IMR-90 (cell line): ENCODE data around the gene EFHD1. TPM values are rescaled to one million over a fixed set of nuclear protein-coding genes. Genes with fewer than 3 reads are reported as not detected.

ENCODE experiments used
- ATAC-seq: fragments of 200-7000 bp; cut with Tn5 transposase; 2 replicates; pipeline ENCODE4 v1.9.1; 2020; ENCODE audit warnings: low read depth, mild to moderate bottlenecking, moderate library complexity
- BruUV-seq: library from RNA; stranded (reverse); fragments of 400-500 nt; replicated peaks from 2 replicates; lab custom pipeline; 2021; lab: Mats Ljungman, UMichigan
- CTCF ChIA-PET: fragments of 300-600 bp; formaldehyde crosslinking; extraction: SDS; loops from one replicate; lab custom pipeline; 2021; ENCODE audit warnings: antibody characterized with exemption; lab: Yijun Ruan, JAX
- POLR2A ChIA-PET: fragments of 300-600 bp; sonication (Branson Sonifier 250); formaldehyde crosslinking; loops from one replicate; lab custom pipeline; 2022; ENCODE audit warnings: antibody characterized with exemption; ENCODE audit not compliant: unreplicated experiment; lab: Charles Lee
- DNase-seq: peaks from one replicate; pipeline ENCODE4 v3.0.0; 2013
- H2AFZ ChIP-seq: replicated peaks from 2 replicates; pipeline ENCODE3; 2013; ENCODE audit warnings: low read length, mild to moderate bottlenecking; ENCODE audit not compliant: poor library complexity
- H2AK5ac ChIP-seq: 2 replicates; pipeline ENCODE4 v1.6.1; 2013; ENCODE audit warnings: low read depth, low read length, inconsistent platforms
- H2AK9ac ChIP-seq: replicated peaks from 2 replicates; pipeline ENCODE3; 2013; ENCODE audit warnings: mild to moderate bottlenecking, low read depth, low read length, moderate library complexity; ENCODE audit not compliant: poor library complexity
- H2BK120ac ChIP-seq: 2 replicates; pipeline ENCODE4 v1.6.1; 2013; ENCODE audit warnings: low read depth, low read length, inconsistent platforms
- H2BK15ac ChIP-seq: 3 replicates; pipeline ENCODE4 v1.6.1; 2013; ENCODE audit warnings: low read depth, low read length, inconsistent platforms
- H2BK20ac ChIP-seq: 2 replicates; pipeline ENCODE4 v1.6.1; 2013; ENCODE audit warnings: low read depth, mild to moderate bottlenecking, inconsistent platforms, low read length, moderate library complexity
- H2BK5ac ChIP-seq: 2 replicates; pipeline ENCODE4 v1.6.1; 2013; ENCODE audit warnings: mild to moderate bottlenecking, low read depth, low read length, inconsistent platforms; ENCODE audit not compliant: poor library complexity, severe bottlenecking
- H3K14ac ChIP-seq: replicated peaks from 2 replicates; pipeline ENCODE4 v1.6.1; 2013; ENCODE audit warnings: low read depth, low read length, inconsistent platforms
- H3K18ac ChIP-seq: 2 replicates; pipeline ENCODE4 v1.6.1; 2013; ENCODE audit warnings: low read depth, low read length, control low read depth
- H3K23ac ChIP-seq: 2 replicates; pipeline ENCODE4 v1.6.1; 2013; ENCODE audit warnings: low read depth, low read length, inconsistent platforms
- H3K27ac ChIP-seq: 2 replicates; pipeline ENCODE4 v1.5.1; 2013; ENCODE audit warnings: mild to moderate bottlenecking, control low read depth, low read length; ENCODE audit not compliant: insufficient read depth
- H3K27me3 ChIP-seq: 2 replicates; pipeline ENCODE4 v1.6.1; 2013; ENCODE audit warnings: low read length; ENCODE audit not compliant: control insufficient read depth, insufficient read depth
- H3K36me3 ChIP-seq: 2 replicates; pipeline ENCODE4 v1.6.1; 2013; ENCODE audit warnings: low read length, mixed read lengths; ENCODE audit not compliant: control insufficient read depth, insufficient read depth
- H3K4ac ChIP-seq: 2 replicates; pipeline ENCODE4 v1.6.1; 2013; ENCODE audit warnings: low read depth, low read length, inconsistent platforms
- H3K4me1 ChIP-seq: 2 replicates; pipeline ENCODE4 v1.6.1; 2013; ENCODE audit warnings: low read length, mixed read lengths; ENCODE audit not compliant: control insufficient read depth, insufficient read depth
- H3K4me2 ChIP-seq: 2 replicates; pipeline ENCODE4 v1.6.1; 2013; ENCODE audit warnings: low read depth, mild to moderate bottlenecking, control low read depth, low read length, moderate library complexity
- H3K4me3 ChIP-seq: 2 replicates; pipeline ENCODE4 v1.5.1; 2013; ENCODE audit warnings: low read depth, mild to moderate bottlenecking, control low read depth, low read length, moderate library complexity; ENCODE audit not compliant: insufficient read depth
- H3K56ac ChIP-seq: 2 replicates; pipeline ENCODE4 v1.6.1; 2013; ENCODE audit warnings: low read length, inconsistent platforms; ENCODE audit not compliant: insufficient read depth; ENCODE audit errors: extremely low read depth
- H3K79me1 ChIP-seq, 2 experiments: 2 replicates each; pipeline ENCODE4 v1.6.1; 2013; ENCODE audit warnings: low read length in 2 of 2, inconsistent platforms in 1 of 2, low read depth in 1 of 2
- H3K9ac ChIP-seq: 2 replicates; pipeline ENCODE4 v1.6.1; 2013; ENCODE audit warnings: low read depth, low read length, control low read depth
- H3K9me1 ChIP-seq: 2 replicates; pipeline ENCODE4 v1.6.1; 2013; ENCODE audit warnings: low read length, inconsistent platforms; ENCODE audit not compliant: insufficient read depth
- H3K9me3 ChIP-seq: 2 replicates; pipeline ENCODE4 v1.6.1; 2013; ENCODE audit warnings: low read length; ENCODE audit not compliant: control insufficient read depth, insufficient read depth
- H4K20me1 ChIP-seq: 2 replicates; pipeline ENCODE4 v1.6.1; 2013; ENCODE audit warnings: low read length, inconsistent platforms; ENCODE audit not compliant: insufficient read depth
- H4K5ac ChIP-seq: 2 replicates; pipeline ENCODE4 v1.6.1; 2013; ENCODE audit warnings: mild to moderate bottlenecking, low read depth, low read length, control low read depth
- H4K8ac ChIP-seq, 2 experiments: 2 replicates each; pipeline ENCODE4 v1.6.1; 2013; ENCODE audit warnings: low read depth in 2 of 2, low read length in 2 of 2, control low read depth in 1 of 2, inconsistent platforms in 1 of 2
- H4K91ac ChIP-seq: 2 replicates; pipeline ENCODE4 v1.6.1; 2013; ENCODE audit warnings: low read depth, low read length, inconsistent platforms; ENCODE audit not compliant: insufficient read depth
- CEBPB ChIP-seq: IDR thresholded peaks from 2 replicates; pipeline ENCODE4 v1.6.1; 2012; ENCODE audit warnings: low read depth, low read length, improper control_type of control experiment
- CHD1 ChIP-seq: IDR thresholded peaks from 2 replicates; pipeline ENCODE4 v1.6.1; 2012; ENCODE audit warnings: low read depth, low read length, improper control_type of control experiment
- CTCF ChIP-seq: conservative IDR thresholded peaks from 2 replicates; pipeline ENCODE4 v1.5.1; 2012; ENCODE audit warnings: mild to moderate bottlenecking, low read depth, low read length, improper control_type of control experiment
- FOS ChIP-seq: fragments of 150-350 bp; IDR thresholded peaks from 2 replicates; pipeline ENCODE4 v1.6.1; 2016; ENCODE audit warnings: low read depth, low read length
- MAFK ChIP-seq: IDR thresholded peaks from 2 replicates; pipeline ENCODE4 v1.6.1; 2012; ENCODE audit warnings: low read depth, low read length, improper control_type of control experiment
- MAZ ChIP-seq: IDR thresholded peaks from 2 replicates; pipeline ENCODE4 v1.6.1; 2012; ENCODE audit warnings: low read depth, mild to moderate bottlenecking, low read length, improper control_type of control experiment, moderate library complexity, borderline replicate concordance
- MXI1 ChIP-seq: IDR thresholded peaks from 2 replicates; pipeline ENCODE4 v1.6.1; 2012; ENCODE audit warnings: low read depth, mild to moderate bottlenecking, low read length, moderate library complexity, borderline replicate concordance
- NFE2L2 ChIP-seq: fragments of 150-350 bp; IDR thresholded peaks from 2 replicates; pipeline ENCODE4 v1.6.1; 2016; ENCODE audit warnings: low read depth, mild to moderate bottlenecking, low read length
- POLR2A ChIP-seq: IDR thresholded peaks from 2 replicates; pipeline ENCODE4 v1.6.1; 2012; ENCODE audit warnings: mild to moderate bottlenecking, low read depth, low read length
- SMC3 ChIP-seq: fragments of 150-350 bp; IDR thresholded peaks from 2 replicates; pipeline ENCODE4 v1.6.1; 2016; ENCODE audit warnings: low read depth, mild to moderate bottlenecking, antibody characterized with exemption, low read length, moderate library complexity
- WGBS, 2 experiments: methylation state at CpG; one replicate each; pipeline versions ENCODE4 v1.1.5 to v1.1.7; 2013; ENCODE audit warnings: missing lambda C conversion rate in 2 of 2; ENCODE audit not compliant: insufficient read length in 1 of 2; ENCODE audit errors: extremely low coverage in 2 of 2; 5-methylcytosine and 5-hydroxymethylcytosine counted together
- dilution Hi-C: fragments of 300-500 bp; cut with HindIII; formaldehyde crosslinking; loops from one replicate; pipeline ENCODE4 v1.14.3; 2018; ENCODE audit warnings: low sequenced_read_pairs; ENCODE audit not compliant: unreplicated experiment
- in situ Hi-C: fragments of 300-500 bp; cut with MboI; formaldehyde crosslinking; loops from 3 replicates; pipeline ENCODE4 v1.14.3; 2019; ENCODE audit warnings: low sequenced_read_pairs, inconsistent platforms, mixed read lengths
- intact Hi-C: fragments of 100-400 bp; cut with micrococcal nuclease; formaldehyde crosslinking; loops from 2 replicates; pipeline ENCODE4 v1.10.0; 2022
- polyA plus RNA-seq, 3 experiments: library from polyadenylated mRNA; depleted of rRNA; stranded (reverse); fragments of >200 nt; gene quantifications; 2 replicates each; pipeline ENCODE4 v1.2.3, GENCODE V29; 2012; ENCODE audit warnings: low replicate concordance in 1 of 3
- total RNA-seq: library from RNA; depleted of rRNA; stranded (reverse); fragments of >200 nt; gene quantifications from 2 replicates; pipeline ENCODE4 v1.2.3, GENCODE V29; 2012
- TF ChIP-seq, protein P1 (sequence below): fragments of 150-350 bp; IDR thresholded peaks from 2 replicates; pipeline ENCODE4 v1.6.1; 2016; ENCODE audit warnings: low read depth, mild to moderate bottlenecking, low read length, moderate library complexity, borderline replicate concordance
- TF ChIP-seq, protein P2 (sequence below): fragments of 150-350 bp; IDR thresholded peaks from 2 replicates; pipeline ENCODE4 v1.6.1; 2017; ENCODE audit warnings: mild to moderate bottlenecking, antibody characterized with exemption, low read length, low read depth

Gene EFHD1
- total and polyA plus RNA-seq, 2 of the 4 experiments (the other 2 are of a cell fraction) = 0.27 TPM; not detected in 1

GRCh38 chr2:232588680-232589585 is 44.5 kb upstream of the EFHD1 start:
- Histone ChIP-seq H2BK20ac (no peak overlapping the region), H2AK5ac (peak overlapping the region; percentile 8; the same call in 1 of the 2 replicates), H2BK15ac (no peak overlapping the region), H3K36me3 (no peaks in the 10 kb centered on the region), H4K8ac (no peak overlapping the region), H3K4me3 (no peak overlapping the region), H3K18ac (no peak overlapping the region), H3K14ac (no peak overlapping the region), H4K20me1 (no peaks in the 10 kb centered on the region), H3K9me3 (no peaks in the 10 kb centered on the region), H3K4me2 (no peak overlapping the region), H3K4ac (no peak overlapping the region), H3K9me1 (peaks cover 8% of the 10 kb centered on the region; the same call in 1 of the 2 replicates), H2BK5ac (no peak overlapping the region), H3K56ac (no peak overlapping the region), H2AK9ac (peak overlapping the region; percentile 25), H3K4me1 (peaks cover 3% of the 10 kb centered on the region), H3K23ac (no peak overlapping the region), H4K91ac (no peak overlapping the region), H4K5ac (no peak overlapping the region), H3K27ac (no peak overlapping the region), H2AFZ (no peak overlapping the region), H3K79me1 (no peaks in the 10 kb centered on the region), H3K27me3 (no peaks in the 10 kb centered on the region), H3K9ac (no peak overlapping the region), H2BK120ac (no peak overlapping the region)
- no TSS peak for BruUV-seq
- ChIA-PET POLR2A (no interaction called here), CTCF (interaction anchor here (0.6 kb wide), 1 partner anchor 94 kb away, joined by 3 read pairs; no protein-coding TSS in a partner anchor)
- TF ChIP-seq MAZ (no peak), FOS (no peak), CEBPB (no peak), CHD1 (no peak), MXI1 (no peak), NFE2L2 (peak; percentile 94), POLR2A (no peak), SMC3 (no peak), CTCF (no peak), MAFK (peak; percentile 71)
- TF ChIP-seq, protein P1, sequence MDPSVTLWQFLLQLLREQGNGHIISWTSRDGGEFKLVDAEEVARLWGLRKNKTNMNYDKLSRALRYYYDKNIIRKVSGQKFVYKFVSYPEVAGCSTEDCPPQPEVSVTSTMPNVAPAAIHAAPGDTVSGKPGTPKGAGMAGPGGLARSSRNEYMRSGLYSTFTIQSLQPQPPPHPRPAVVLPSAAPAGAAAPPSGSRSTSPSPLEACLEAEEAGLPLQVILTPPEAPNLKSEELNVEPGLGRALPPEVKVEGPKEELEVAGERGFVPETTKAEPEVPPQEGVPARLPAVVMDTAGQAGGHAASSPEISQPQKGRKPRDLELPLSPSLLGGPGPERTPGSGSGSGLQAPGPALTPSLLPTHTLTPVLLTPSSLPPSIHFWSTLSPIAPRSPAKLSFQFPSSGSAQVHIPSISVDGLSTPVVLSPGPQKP = no peak
- TF ChIP-seq, protein P2, sequence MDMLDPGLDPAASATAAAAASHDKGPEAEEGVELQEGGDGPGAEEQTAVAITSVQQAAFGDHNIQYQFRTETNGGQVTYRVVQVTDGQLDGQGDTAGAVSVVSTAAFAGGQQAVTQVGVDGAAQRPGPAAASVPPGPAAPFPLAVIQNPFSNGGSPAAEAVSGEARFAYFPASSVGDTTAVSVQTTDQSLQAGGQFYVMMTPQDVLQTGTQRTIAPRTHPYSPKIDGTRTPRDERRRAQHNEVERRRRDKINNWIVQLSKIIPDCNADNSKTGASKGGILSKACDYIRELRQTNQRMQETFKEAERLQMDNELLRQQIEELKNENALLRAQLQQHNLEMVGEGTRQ = no peak
- ATAC-seq = peak; percentile 97
- in situ Hi-C loops = no loop called here
- peak; percentile 86 for DNase-seq
- dilution Hi-C loops = no loop called here
- intact Hi-C loops = no loop called here
- WGBS, 2 experiments = 50% methylated on average over 6 of the region's 18 CpGs; no CpG with 5 or more reads in 1 of the 2 experiments
